OCI-LY1 (cell line): ENCODE data around the gene SPINK7.
"Not testable (repeated sequence)": the region's sequence is repeated elsewhere in the genome, so short reads cannot be mapped to it uniquely, and the experiment has no call there.

Experiments used
- H2AFZ ChIP-seq: fragments of 200-600 bp; sonication (generic), shearing (Covaris generic); 2 replicates; pipeline ENCODE4 v1.6.0; 2014; ENCODE audit warnings: antibody characterized with exemption, mild to moderate bottlenecking, low read length
- H3F3A ChIP-seq: fragments of 200-600 bp; sonication (generic), shearing (Covaris generic); 2 replicates; pipeline ENCODE4 v1.6.0; 2014; ENCODE audit warnings: mild to moderate bottlenecking, antibody characterized with exemption, low read length, moderate library complexity; ENCODE audit not compliant: insufficient read depth
- H3K27ac ChIP-seq: fragments of 200-600 bp; sonication (generic); 2 replicates; pipeline ENCODE4 v1.5.1; 2014; ENCODE audit warnings: low read length, mixed run types, mild to moderate bottlenecking, low read depth; ENCODE audit not compliant: poor library complexity, severe bottlenecking
- H3K27me3 ChIP-seq: fragments of 200-600 bp; sonication (generic); 2 replicates; pipeline ENCODE4 v1.6.0; 2014; ENCODE audit warnings: antibody characterized with exemption, mild to moderate bottlenecking, low read length, moderate library complexity; ENCODE audit not compliant: insufficient read depth
- H3K36me3 ChIP-seq: fragments of 200-600 bp; sonication (generic); 2 replicates; pipeline ENCODE4 v1.6.1; 2014; ENCODE audit warnings: mild to moderate bottlenecking, antibody characterized with exemption, low read length, moderate library complexity, mixed read lengths; ENCODE audit not compliant: insufficient read depth
- H3K4me1 ChIP-seq: fragments of 200-600 bp; sonication (generic); 2 replicates; pipeline ENCODE4 v1.5.1; 2014; ENCODE audit warnings: mild to moderate bottlenecking, low read length, moderate library complexity; ENCODE audit not compliant: insufficient read depth, severe bottlenecking
- H3K4me2 ChIP-seq: fragments of 200-600 bp; sonication (generic), shearing (Covaris generic); 2 replicates; pipeline ENCODE4 v1.6.1; 2014; ENCODE audit warnings: low read length
- H3K4me3 ChIP-seq: fragments of 200-600 bp; sonication (generic); 2 replicates; pipeline ENCODE4 v1.5.1; 2014; ENCODE audit warnings: low read length, low read depth, mild to moderate bottlenecking, mixed read lengths; ENCODE audit not compliant: poor library complexity, severe bottlenecking
- H3K79me2 ChIP-seq: fragments of 200-600 bp; shearing (Covaris generic); 2 replicates; pipeline ENCODE4 v1.6.1; 2016; ENCODE audit warnings: mixed run types, low read length, mixed read lengths; ENCODE audit not compliant: insufficient read depth
- H3K9ac ChIP-seq: fragments of 200-600 bp; sonication (generic), shearing (Covaris generic); 2 replicates; pipeline ENCODE4 v1.6.1; 2014; ENCODE audit warnings: mild to moderate bottlenecking, low read length, mixed read lengths
- H3K9me2 ChIP-seq: fragments of 200-600 bp; sonication (generic), shearing (Covaris generic); 2 replicates; pipeline ENCODE4 v1.6.1; 2014; ENCODE audit warnings: low read depth, mild to moderate bottlenecking, low read length, mixed read lengths
- H3K9me3 ChIP-seq: fragments of 200-600 bp; shearing (Covaris generic); 2 replicates; pipeline ENCODE4 v1.6.1; 2014; ENCODE audit warnings: low read length, mixed read lengths
- H4K20me1 ChIP-seq: fragments of 200-600 bp; sonication (generic), shearing (Covaris generic); 2 replicates; pipeline ENCODE4 v1.6.0; 2016; ENCODE audit warnings: mild to moderate bottlenecking, low read length; ENCODE audit not compliant: insufficient read depth
- CTCF ChIP-seq: fragments of 200-600 bp; sonication (generic), shearing (Covaris generic); IDR thresholded peaks from 2 replicates; pipeline ENCODE4 v1.5.1; 2017; ENCODE audit warnings: mild to moderate bottlenecking, antibody characterized with exemption, low read length, moderate library complexity, mixed read lengths
- EZH2 ChIP-seq: fragments of 200-600 bp; sonication (generic), shearing (Covaris generic); IDR thresholded peaks from 2 replicates; pipeline ENCODE4 v1.8.0; 2017; ENCODE audit warnings: borderline replicate concordance, mixed run types, mild to moderate bottlenecking, antibody characterized with exemption, low read length, moderate library complexity, mixed read lengths

SPINK7 gene

GRCh38 chr5:148314187-148314586 lies 2.0 kb downstream of the SPINK7 start:
- no peaks in the 10 kb centered on the region for H3K9me2 ChIP-seq
- H3K9ac ChIP-seq: no peak overlapping the region
- no peak overlapping the region for H3K4me3 ChIP-seq
- no peaks in the 10 kb centered on the region for H3F3A ChIP-seq
- H4K20me1 ChIP-seq: no peaks in the 10 kb centered on the region
- H3K4me1 ChIP-seq: no peaks in the 10 kb centered on the region
- H3K27me3 ChIP-seq: no peaks in the 10 kb centered on the region
- H3K9me3 ChIP-seq: no peaks in the 10 kb centered on the region
- H3K79me2 ChIP-seq: no peaks in the 10 kb centered on the region
- H3K27ac ChIP-seq: no peak overlapping the region
- no peak overlapping the region for H3K4me2 ChIP-seq
- H3K36me3 ChIP-seq: no peaks in the 10 kb centered on the region
- no peak overlapping the region for H2AFZ ChIP-seq
- TF ChIP-seq CTCF (no peak), EZH2 (no peak)

DNA sequence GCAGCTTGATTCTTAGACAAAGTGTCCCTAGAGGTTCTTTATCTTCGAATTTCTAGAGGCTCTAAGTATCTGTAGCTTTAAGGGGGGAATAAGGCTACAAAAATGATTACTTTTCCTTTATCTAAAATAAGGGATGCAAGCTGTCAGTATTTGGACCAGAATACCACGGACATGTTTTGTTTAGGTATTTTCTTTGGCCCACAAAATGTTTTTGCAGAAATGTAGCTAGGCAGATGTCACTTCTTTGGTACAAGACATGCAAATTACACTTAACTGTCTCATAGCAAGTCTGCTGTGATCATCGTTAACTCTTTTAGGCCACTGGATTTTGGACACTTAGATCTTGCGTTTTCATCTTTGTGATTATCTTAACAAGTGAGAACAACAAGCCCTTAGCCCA lies 2.5 kb downstream of the SPINK7 start:
- Histone ChIP-seq H3K36me3 (no peaks in the 10 kb centered on the region), H3K4me1 (no peaks in the 10 kb centered on the region), H3K4me2 (no peak overlapping the region), H3K4me3 (no peak overlapping the region), H3K9me3 (no peaks in the 10 kb centered on the region), H4K20me1 (no peaks in the 10 kb centered on the region), H3F3A (no peaks in the 10 kb centered on the region), H3K9ac (no peak overlapping the region), H3K27me3 (no peaks in the 10 kb centered on the region), H2AFZ (no peak overlapping the region), H3K9me2 (no peaks in the 10 kb centered on the region), H3K27ac (no peak overlapping the region), H3K79me2 (no peaks in the 10 kb centered on the region)
- TF ChIP-seq EZH2 (no peak), CTCF (no peak)

DNA sequence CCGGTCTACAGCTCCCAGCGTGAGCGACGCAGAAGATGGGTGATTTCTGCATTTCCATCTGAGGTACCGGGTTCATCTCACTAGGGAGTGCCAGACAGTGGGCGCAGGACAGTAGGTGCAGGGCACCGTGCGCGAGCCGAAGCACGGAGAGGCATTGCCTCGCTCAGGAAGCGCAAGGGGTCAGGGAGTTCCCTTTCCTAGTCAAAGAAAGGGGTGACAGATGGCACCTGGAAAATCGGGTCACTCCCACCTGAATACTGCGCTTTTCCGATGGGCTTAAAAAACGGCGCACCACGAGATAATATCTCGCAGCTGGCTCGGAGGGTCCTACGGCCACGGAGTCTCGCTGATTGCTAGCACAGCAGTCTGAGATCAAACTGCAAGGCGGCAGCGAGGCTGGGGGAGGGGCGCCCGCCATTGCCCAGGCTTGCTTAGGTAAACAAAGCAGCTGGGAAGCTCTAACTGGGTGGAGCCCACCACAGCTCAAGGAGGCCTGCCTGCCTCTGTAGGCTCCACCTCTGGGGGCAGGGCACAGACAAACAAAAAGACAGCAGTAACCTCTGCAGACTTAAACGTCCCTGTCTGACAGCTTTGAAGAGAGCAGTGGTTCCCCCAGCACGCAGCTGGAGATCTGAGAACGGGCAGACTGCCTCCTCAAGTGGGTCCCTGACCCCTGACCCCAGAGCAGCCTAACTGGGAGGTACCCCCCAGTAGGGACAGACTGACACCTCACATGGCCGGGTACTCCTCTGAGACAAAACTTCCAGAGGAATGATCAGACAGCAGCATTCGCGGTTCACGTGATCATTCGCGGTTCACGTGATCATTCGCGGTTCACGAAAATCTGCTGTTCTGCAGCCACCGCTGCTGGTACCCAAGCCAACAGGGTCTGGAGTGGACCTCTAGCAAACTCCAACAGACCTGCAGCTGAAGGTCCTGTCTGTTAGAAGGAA lies 8.1 kb downstream of the SPINK7 start:
- H3K9me2 ChIP-seq, H3F3A ChIP-seq, H3K27ac ChIP-seq, H2AFZ ChIP-seq, H3K4me3 ChIP-seq, H3K4me2 ChIP-seq, H3K36me3 ChIP-seq, H3K27me3 ChIP-seq, H3K9me3 ChIP-seq, H3K79me2 ChIP-seq, H4K20me1 ChIP-seq, H3K9ac ChIP-seq, H3K4me1 ChIP-seq: not testable (repeated sequence)
